ENCODE data around the gene FEM1A. TPM values are rescaled to one million over a fixed set of nuclear protein-coding genes. Genes with fewer than 3 reads are reported as not detected.

FEM1A gene
- total RNA-seq, 1 experiment from 2014 or later, result 20.0 TPM

GRCh38 chr19:4773047-4773640 is 18.4 kb upstream of the FEM1A start:
- no peak overlapping the region for H4K8ac ChIP-seq (replicated peaks; ENCODE audit: insufficient read length, low read depth, low read length)
- TF ChIP-seq CTCF (conservative IDR thresholded peaks at IDR 0.05), result no peak
- H3K4ac ChIP-seq (ENCODE audit: low read depth, low read length), result no peak overlapping the region
- no peak overlapping the region for H2AFZ ChIP-seq (ENCODE audit: low read length)
- H2BK120ac ChIP-seq (ENCODE audit: low read depth, low read length, poor library complexity, severe bottlenecking), result no peak overlapping the region
- H3K56ac ChIP-seq (ENCODE audit: insufficient read length, low read depth, low read length), result no peak overlapping the region
- H3K14ac ChIP-seq (ENCODE audit: insufficient read depth, low read length), result no peak overlapping the region; the same call in 1 of the 2 replicates
- no peaks in the 10 kb centered on the region for H3K79me2 ChIP-seq (ENCODE audit: insufficient read depth, low read length)
- no peak overlapping the region for H3T11ph ChIP-seq (ENCODE audit: low read length)
- peaks cover 7% of the 10 kb centered on the region for H3K23me2 ChIP-seq (ENCODE audit: insufficient read length, low read depth, low read length, poor library complexity, severe bottlenecking)
- no peak overlapping the region for H3K18ac ChIP-seq (ENCODE audit: insufficient read length, low read depth, low read length)
- H2BK5ac ChIP-seq (ENCODE audit: insufficient read length, low read length), result no peak overlapping the region
- peaks cover 0 to 10% of the 10 kb centered on the region in 2 experiments; a peak in 2 of 4 replicates for H3K4me1 Mint-ChIP-seq
- no peak overlapping the region for H3K23ac ChIP-seq (ENCODE audit: insufficient read length, low read depth, low read length)
- H3K27ac ChIP-seq (ENCODE audit: insufficient read length, low read depth, low read length), result no peak overlapping the region
- H4K91ac ChIP-seq (ENCODE audit: insufficient read length, low read depth, low read length), result no peak overlapping the region
- DNase-seq, result no peak
- H2AK5ac ChIP-seq (ENCODE audit: insufficient read length, low read length), result no peak overlapping the region
- H3K4me2 ChIP-seq (ENCODE audit: insufficient read depth, insufficient read length, low read length), result no peak overlapping the region
- no peaks in the 10 kb centered on the region for H4K20me1 ChIP-seq (ENCODE audit: control insufficient read depth, insufficient read depth, insufficient read length)
- no peaks in the 10 kb centered on the region for H3K36me3 Mint-ChIP-seq (ENCODE audit: insufficient read depth in 1 of 3, low read depth in 3 of 3)
- no peak overlapping the region for H2BK15ac ChIP-seq (ENCODE audit: low read depth, low read length)
- H3K27me3 Mint-ChIP-seq (ENCODE audit: low read depth), result peaks cover 43% of the 10 kb centered on the region
- WGBS (ENCODE audit: extremely low coverage, insufficient read length, low lambda C conversion rate), result no CpG with 5 or more reads among the region's 9 CpGs
- no peak overlapping the region for H2BK20ac ChIP-seq (ENCODE audit: low read depth, low read length, poor library complexity, severe bottlenecking)
- H3K27me3 ChIP-seq (ENCODE audit: insufficient read depth, low read length), result no peaks in the 10 kb centered on the region
- no peaks in the 10 kb centered on the region for H3K9me3 ChIP-seq (ENCODE audit: control insufficient read depth, low read depth, low read length)
- no peaks in the 10 kb centered on the region for H3K9me3 Mint-ChIP-seq
- no peaks in the 10 kb centered on the region; the same call in 1 of the 2 replicates for H3K4me1 ChIP-seq (ENCODE audit: insufficient read depth, low read length)
- H3K9ac ChIP-seq (ENCODE audit: extremely low read depth, insufficient read length, low read length), result no peak overlapping the region
- H3K27ac Mint-ChIP-seq, result no peak overlapping the region
- no peak overlapping the region for H4K5ac ChIP-seq (ENCODE audit: insufficient read length, low read depth, low read length)
- no peaks in the 10 kb centered on the region for H3K79me1 ChIP-seq (ENCODE audit: insufficient read depth, low read depth, low read length, poor library complexity, severe bottlenecking)
- peak overlapping the region in 1 of 2 experiments; percentile 21; a peak in 2 of 5 replicates for H3K4me3 Mint-ChIP-seq
- no peak overlapping the region for H2BK12ac ChIP-seq (ENCODE audit: insufficient read length, low read depth, low read length)
